ENCODE results near the gene ZNRF1. TPM values are rescaled to one million over a fixed set of nuclear protein-coding genes. Genes with fewer than 3 reads are reported as not detected.
"Not testable (repeated sequence)": the region's sequence is repeated elsewhere in the genome, so short reads cannot be mapped to it uniquely, and the experiment has no call there.

ZNRF1 gene
- polyA plus RNA-seq = 10 to 100 TPM in 1 of 3 donors, 1 to 10 TPM in 2; 6.0 to 14.8 (median 8.3) TPM

DNA sequence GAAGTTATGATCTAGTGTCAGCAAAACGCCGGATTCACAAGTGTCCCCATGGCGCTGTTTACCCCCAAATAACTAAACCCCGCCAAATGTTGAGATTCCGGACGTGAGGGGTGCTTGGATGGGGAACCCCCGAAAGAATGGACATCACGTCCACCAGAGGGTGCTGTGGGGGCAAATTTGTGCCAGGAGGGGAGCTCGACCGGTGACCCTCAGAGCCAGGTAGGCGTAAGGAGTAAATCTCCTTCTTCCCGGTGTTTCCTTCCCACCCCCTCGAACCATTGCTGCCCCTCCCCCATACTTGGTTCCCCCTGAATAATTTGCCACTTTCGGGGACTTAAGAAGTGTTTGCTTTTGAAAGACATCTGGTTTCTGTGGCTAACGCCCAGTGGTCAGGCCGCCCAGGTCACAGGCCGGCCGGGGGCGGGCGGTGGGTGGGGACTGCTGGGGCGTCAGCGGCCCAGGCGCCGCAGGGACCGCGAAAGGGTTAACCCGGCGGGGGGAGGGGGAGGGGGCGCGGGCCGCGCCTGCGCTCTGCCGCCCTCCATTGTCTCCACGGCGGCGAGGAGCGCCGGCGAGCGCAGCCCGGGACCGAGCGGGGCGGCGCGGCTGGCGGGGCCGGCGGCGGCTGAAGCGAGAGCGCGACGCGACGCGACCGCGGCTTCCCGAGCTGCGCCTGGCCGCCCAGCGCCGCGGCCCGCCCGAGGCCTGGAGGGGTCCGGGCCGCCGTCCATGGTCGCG lies at the start of gene ZNRF1:
Gene ZNRF1 (plus strand): TSS at position 544 of the 738 bp plus-strand sequence. CDS start 648 bp downstream, outside the sequence.
- 0 to 1% (median 0%) methylated on average over 23 to 73 of the region's 73 CpGs for WGBS, 3 donors
- H3K27ac ChIP-seq (ENCODE audit: low read depth, low read length) = no peak within 1 kb of the TSS

- WGBS, 3 donors = 94 to 97% (median 94%) methylated on average over 3 of the region's 3 CpGs
- H3K27ac ChIP-seq (ENCODE audit: low read depth, low read length) = no peak overlapping the region
These were observed 49.5 kb upstream of the ZNRF1 start for GRCh38 chr16:74949309-74949708.

GRCh38 chr16:74950511-74950910 lies 48.3 kb upstream of the ZNRF1 start:
- WGBS, 3 donors = 94 to 96% (median 95%) methylated on average over 7 of the region's 7 CpGs

DNA sequence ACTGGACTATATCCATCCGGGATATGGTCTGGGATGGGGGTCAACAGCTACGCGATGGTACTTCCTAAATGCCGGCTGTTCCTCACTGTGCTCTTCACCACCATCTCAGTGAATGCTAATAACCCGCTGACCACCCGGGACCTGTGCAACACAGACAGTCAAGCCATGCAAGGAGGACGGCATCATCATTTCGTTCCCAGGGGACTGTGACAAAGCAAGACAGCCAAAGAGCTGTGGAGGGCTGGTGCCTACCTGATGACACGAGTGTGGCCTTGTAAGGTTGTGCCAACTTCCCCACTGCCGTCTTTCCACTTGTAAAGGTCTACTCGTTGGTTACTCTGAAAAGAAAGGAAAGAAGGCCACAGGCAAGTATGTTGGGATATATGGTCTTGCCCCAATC lies 47.6 kb upstream of the ZNRF1 start:
- WGBS, 3 donors = 92 to 97% (median 95%) methylated on average over 11 of the region's 11 CpGs
- no peak overlapping the region for H3K27ac ChIP-seq (ENCODE audit: low read depth, low read length)

More at GRCh38 chr16:74950511-74950910, 48.3 kb upstream of the ZNRF1 start:
- H3K27ac ChIP-seq (ENCODE audit: low read depth, low read length) = no peak overlapping the region

GRCh38 chr16:74951681-74952080 lies 47.1 kb upstream of the ZNRF1 start:
- H3K27ac ChIP-seq (ENCODE audit: low read depth, low read length) = no peak overlapping the region
- 57 to 89% (median 83%) methylated on average over 4 of the region's 4 CpGs for WGBS, 3 donors

DNA sequence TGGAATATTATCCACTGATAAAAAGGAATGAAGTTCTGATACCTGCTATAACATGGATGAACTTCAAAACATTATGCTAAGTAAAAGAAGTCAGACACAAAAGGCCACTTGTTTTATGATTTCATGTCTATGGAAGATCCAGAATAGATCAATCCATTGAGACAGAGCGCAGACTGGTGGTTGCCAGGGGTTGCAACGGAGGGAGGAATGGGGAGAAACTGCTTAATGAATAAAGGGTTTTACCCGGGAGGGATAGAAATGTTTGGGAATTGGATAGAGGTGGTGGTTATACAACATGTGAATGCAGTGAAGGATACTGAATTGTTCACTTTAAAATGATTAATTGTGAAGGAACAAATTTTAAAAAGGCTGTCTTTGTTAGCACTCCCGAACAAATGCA lies 44.1 kb upstream of the ZNRF1 start:
- H3K27ac ChIP-seq (ENCODE audit: low read depth, low read length) = no peak overlapping the region
- 82 to 95% (median 92%) methylated on average over 4 of the region's 4 CpGs for WGBS, 3 donors

DNA sequence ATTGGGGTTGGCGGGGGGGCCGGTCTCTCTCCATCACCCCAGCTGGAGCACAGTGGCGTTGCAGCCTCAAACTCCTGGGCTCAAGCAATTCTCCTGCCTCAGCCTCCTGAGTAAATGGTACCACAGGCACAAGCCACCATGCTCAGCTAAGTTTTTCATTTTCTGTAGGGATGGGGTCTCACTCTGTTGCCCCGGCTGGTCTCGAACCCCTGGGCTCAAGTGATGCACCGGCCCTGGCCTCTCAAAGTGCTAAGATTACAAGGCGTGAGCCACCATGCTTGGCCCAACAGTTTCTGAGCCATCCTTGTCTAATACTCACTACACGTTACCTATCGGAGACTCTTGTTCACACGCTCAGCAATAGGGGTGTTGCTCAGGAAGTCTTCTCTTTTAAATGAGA lies 25.5 kb upstream of the ZNRF1 start:
- H3K27ac ChIP-seq (ENCODE audit: low read depth, low read length) = no peak overlapping the region
- WGBS, 3 donors = 88 to 96% (median 94%) methylated on average over 10 of the region's 10 CpGs

GRCh38 chr16:74975591-74975990 lies 23.2 kb upstream of the ZNRF1 start:
- 69 to 90% (median 87%) methylated on average over 5 of the region's 5 CpGs for WGBS, 3 donors
- no peak overlapping the region for H3K27ac ChIP-seq (ENCODE audit: low read depth, low read length)

- 73 to 85% (median 79%) methylated on average over 1 of the region's 1 CpG for WGBS, 3 donors
- no peak overlapping the region for H3K27ac ChIP-seq (ENCODE audit: low read depth, low read length)
These were observed 16.6 kb upstream of the ZNRF1 start for GRCh38 chr16:74982256-74982655.

GRCh38 chr16:74984194-74984528 lies 14.7 kb upstream of the ZNRF1 start:
- 21 to 26% (median 24%) methylated on average over 12 to 13 of the region's 13 CpGs for WGBS, 3 donors
- H3K27ac ChIP-seq (ENCODE audit: low read depth, low read length) = no peak overlapping the region

- H3K27ac ChIP-seq (ENCODE audit: low read depth, low read length) = no peak within 1 kb of the TSS
- WGBS, 3 donors = 1% methylated on average over 50 to 68 of the region's 68 CpGs
These were observed 14.1 kb upstream of the ZNRF1 start, which contains the start of gene WDR59 for GRCh38 chr16:74984529-74985296. Gene WDR59 (minus strand): TSS chr16:74985123. CDS start chr16:74985017, 106 bp downstream.

- no peak overlapping the region for H3K27ac ChIP-seq (ENCODE audit: low read depth, low read length)
- 76 to 83% (median 76%) methylated on average over 8 of the region's 8 CpGs for WGBS, 3 donors
These were observed 11.7 kb upstream of the ZNRF1 start for GRCh38 chr16:74987027-74987681.

DNA sequence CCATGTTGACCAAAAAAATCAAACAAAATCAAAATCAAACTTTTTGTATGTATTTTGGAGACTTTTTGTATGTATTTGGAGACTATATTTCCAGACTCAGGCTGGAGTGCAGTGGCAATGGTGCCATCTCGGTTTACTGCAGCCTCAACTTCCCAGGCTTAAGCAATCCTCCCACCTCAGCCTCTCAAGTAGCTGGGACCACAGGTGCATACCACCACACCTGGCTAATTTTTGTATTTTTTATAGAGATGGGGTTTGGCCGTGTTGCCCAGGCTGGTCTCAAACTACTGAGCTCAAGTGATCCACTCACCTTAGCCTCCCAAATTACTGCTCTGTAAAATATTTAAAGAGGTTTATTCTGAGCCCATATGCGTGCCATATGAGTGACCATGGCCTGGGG lies 9.0 kb upstream of the ZNRF1 start:
- 93 to 96% (median 94%) methylated on average over 3 of the region's 3 CpGs for WGBS, 3 donors
- not testable (repeated sequence) for H3K27ac ChIP-seq (ENCODE audit: low read depth, low read length)

GRCh38 chr16:74990832-74991231 lies 8.0 kb upstream of the ZNRF1 start:
- 94 to 97% (median 97%) methylated on average over 10 of the region's 10 CpGs for WGBS, 3 donors
- no peak overlapping the region for H3K27ac ChIP-seq (ENCODE audit: low read depth, low read length)

DNA sequence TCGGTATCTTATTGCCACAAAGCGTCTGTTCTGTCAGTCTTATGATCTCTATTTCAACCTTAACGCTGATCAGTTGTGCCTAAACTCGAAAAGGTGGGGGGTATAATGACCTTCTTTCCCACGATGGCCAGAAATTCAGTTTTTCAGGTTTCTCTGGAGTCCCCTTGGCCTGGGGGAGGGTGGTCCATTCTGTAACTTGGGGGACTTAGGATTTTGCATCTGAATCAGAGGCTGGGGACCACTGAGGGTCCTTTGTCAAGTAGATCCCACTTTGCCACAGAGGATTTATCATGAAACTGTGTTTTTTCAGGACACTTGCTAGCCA lies 7.6 kb upstream of the ZNRF1 start:
- 56 to 89% (median 81%) methylated on average over 5 of the region's 5 CpGs for WGBS, 3 donors

DNA sequence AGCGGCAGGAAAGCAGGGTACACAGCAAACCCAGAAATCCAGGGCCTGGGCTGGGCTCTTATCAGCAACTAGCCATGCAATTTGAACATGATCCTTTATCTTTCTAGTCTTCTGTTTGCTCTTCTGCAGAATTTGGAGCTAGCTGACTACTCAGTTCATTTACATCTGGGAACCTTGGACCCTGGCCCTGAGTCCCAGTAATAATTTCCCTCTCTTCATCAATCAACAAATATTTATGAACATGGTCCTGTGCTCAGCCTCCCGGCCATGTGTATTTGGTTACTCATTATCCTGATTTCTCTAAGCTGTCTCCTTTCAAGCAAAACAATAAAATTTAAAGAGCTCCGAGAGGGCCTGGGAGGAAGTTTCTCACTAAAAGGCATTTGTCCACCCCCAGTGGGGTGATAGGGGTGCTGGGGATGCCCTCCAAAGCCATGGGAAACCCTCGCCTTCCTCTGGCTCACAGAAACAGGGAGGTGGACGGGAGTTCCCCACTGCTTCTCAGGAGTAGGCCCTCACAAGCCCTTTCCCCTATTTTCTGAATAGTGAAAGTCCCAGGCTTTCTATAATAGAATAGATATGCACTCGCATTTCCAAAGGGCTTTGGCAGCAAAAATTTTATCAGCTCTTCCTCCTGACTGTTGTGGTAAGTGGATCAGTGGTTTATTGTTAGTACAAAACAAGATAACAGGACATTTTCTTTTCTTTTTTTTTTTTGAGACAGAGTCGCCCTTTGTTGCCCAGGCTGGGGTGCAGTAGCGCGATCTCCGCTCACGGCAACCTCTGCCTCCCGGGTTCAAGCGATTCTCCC lies 7.0 kb upstream of the ZNRF1 start:
- 42 to 59% (median 59%) methylated on average over 13 of the region's 13 CpGs for WGBS, 3 donors
- H3K27ac ChIP-seq (ENCODE audit: low read depth, low read length) = no peak overlapping the region

More for the DNA sequence above, 7.6 kb upstream of the ZNRF1 start:
- H3K27ac ChIP-seq (ENCODE audit: low read depth, low read length) = no peak overlapping the region

GRCh38 chr16:74995986-74996385 lies 2.8 kb upstream of the ZNRF1 start:
- WGBS, 3 donors = 92 to 100% (median 92%) methylated on average over 1 of the region's 1 CpG
- H3K27ac ChIP-seq (ENCODE audit: low read depth, low read length) = no peak overlapping the region

- no peak overlapping the region for H3K27ac ChIP-seq (ENCODE audit: low read depth, low read length)
- 64 to 85% (median 85%) methylated on average over 8 of the region's 8 CpGs for WGBS, 3 donors
These were observed 1.8 kb upstream of the ZNRF1 start for GRCh38 chr16:74997042-74997491.
